GM08714 (cell line): ENCODE results near the gene NDUFA8.

Experiments
- H3K4me3 ChIP-seq: fragments of 200-500 bp; sonication (Bioruptor generic); 2 replicates; pipeline ENCODE4 v1.5.1; 2014; ENCODE audit warnings: mild to moderate bottlenecking, low read length, inconsistent platforms
- ZNF274 ChIP-seq: IDR thresholded peaks from 2 replicates; pipeline ENCODE4 v1.6.1; 2012; ENCODE audit warnings: mild to moderate bottlenecking, low read depth, low read length

Gene NDUFA8

DNA sequence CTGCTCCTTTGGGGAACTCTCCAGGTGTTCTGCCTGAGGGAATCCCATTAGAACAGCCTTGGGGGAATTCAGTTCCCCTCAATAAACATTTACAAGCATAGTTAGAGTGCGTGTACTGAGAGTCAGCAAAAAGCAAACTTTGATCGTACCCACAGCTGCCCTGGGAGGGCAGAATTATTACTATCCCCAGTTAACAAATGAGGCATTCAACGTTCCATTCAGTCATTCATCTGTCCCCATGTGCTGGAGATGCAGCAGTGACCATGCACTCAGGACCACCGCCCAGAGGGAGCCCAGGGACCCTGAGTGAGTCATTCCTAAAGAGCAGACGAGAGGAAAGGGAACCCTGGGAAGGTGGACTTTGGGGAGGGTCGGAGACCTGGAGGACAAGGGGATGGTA is 47.3 kb downstream of the NDUFA8 start:
- no peak for TF ChIP-seq ZNF274
- no peak overlapping the region for H3K4me3 ChIP-seq

DNA sequence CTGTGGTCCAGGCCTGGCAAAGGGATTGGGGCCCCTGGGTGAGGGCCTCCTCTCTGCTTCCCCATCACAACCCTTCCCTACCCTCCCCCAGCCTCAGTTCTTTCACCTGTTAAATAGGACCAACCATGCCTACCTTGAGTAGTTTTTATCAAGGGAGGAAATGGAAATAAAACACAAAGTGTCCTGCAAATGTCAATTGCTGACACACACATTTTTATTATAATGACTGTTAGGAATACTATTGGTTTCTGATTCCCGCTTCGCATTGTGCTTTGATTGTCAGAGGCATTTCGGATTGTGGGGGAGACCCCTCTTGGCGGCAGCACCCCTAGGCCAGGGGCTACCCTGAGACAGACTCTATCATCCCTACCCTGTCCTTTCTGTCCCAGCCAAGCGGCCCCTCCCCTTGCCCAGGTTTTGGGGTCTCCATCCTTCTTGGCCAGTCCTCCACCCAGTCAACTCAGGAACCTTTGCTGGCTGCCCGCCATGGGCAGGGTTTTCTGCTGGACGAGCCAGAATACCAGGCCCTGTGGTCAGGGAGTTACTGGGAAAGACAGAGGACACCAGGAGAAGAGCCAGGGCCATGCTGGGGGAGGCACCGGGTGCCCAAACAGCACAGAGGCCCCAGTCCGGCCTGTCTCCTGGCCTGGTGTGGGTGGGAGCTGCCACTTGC is 48.0 kb downstream of the NDUFA8 start:
- no peak for TF ChIP-seq ZNF274
- no peak overlapping the region for H3K4me3 ChIP-seq

DNA sequence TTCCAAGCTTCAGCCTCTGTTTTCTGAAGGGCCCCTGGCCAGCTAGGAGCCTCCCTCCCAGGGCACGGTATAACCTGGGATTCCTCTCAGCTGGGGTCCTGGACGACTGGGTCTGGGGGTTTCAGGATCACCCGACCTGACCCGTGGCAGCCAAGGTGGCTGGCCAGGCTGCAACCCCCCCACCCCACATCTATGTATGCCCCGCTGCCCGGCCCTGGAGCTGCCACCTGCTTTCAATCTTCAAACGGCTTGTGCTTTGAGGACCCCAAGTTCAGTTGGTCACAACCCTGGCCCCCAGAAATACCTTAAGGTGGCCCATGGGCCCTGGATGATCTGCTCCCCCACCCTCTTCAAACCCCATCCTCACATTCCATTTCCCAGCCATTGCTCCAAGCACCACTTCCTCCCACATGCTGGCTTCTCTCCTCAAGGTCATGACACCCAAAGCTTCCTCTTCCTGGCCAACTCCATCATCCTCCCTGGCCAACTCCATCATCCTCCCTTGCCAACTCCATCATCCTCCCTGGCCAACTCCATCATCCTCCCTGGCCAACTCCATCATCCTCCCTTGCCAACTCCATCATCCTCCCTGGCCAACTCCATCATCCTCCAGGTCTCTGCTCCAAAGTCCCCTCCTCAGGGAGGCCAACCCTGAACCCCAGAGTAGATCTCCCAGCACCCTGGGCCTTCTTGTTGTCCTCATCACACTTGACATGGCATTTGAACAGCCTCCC is 49.3 kb downstream of the NDUFA8 start:
- no peak for TF ChIP-seq ZNF274
- H3K4me3 ChIP-seq: no peak overlapping the region

DNA sequence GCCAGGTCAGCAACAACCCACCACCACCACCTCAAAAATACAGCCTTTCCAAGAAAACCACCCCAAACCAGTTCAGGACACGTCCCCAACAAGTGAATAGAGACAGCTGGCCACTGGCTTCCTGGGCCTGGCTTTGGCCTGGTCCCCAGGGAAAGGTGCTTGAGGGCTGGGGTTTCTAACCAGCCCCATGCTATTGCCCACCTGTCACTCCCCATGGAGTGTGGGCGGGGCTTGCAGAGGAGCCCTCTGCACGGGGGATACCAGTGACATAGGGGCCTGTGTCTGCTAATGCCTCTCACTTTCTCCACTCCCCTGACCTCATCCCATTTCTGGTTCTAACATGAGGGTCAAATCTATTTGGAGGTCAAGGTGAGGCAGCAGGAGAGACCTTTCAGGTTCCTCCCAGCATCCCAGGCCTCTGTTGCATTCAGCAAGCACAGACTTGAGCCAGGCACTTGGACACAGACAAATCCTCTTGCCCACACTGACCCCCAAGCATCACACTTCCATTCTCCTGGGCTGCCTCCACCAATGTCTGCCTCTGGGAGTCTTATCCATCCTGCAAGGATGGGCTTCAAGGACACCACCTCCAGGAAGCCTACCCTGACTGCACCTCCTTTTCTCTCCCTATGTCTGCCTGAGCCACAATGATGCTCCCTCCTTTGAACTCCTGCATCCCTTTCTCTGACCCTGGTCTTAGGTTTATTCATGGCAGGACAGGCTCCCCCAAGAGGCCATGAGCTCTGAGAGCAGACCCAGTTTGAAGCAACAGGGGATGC is 50.4 kb downstream of the NDUFA8 start:
- TF ChIP-seq ZNF274: no peak
- no peak overlapping the region for H3K4me3 ChIP-seq

DNA sequence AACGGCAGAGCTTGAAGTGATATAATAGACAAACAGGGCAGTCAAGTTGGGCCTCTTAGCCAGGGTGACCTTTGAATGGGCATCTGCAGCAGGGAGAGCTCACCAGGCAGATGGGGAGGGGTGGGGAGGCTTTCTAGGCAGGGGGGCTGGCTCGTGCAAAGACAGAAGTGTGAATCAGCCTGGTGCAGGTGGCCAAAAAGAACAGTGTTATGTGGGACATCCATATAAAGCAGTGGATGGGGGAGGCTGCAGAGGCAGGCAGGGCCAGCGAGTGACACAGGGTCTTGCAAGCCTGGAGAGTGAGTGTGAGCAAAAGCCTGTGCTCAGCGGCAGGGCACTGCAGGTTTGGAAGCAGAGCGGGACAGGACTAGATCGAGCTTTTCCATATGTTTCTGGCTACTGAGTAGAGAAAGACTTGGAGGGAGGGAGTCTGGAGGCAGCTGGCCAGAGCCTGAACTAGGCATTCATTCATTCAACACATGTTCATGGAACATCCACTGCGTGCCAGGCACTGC is 52.2 kb downstream of the NDUFA8 start:
- no peak overlapping the region for H3K4me3 ChIP-seq
- TF ChIP-seq ZNF274: no peak

DNA sequence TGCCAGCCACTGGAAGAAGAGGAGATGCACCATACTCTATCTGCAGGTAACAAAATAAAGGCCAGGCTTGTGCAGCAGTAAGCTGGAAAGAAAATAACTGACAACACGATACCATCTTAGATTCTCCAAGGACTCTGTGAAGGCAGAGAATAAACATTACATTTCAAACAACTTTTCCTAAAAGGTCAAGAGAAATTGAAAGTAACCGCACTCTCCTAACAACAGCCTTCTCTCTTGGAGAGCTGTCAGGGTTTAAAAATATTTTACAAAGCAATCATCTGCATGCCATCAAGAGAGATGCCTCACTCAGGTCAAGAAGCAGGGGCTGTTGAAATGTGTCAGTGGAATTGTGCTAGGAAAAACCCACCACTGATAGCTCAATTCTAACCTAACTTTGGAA is 53.0 kb downstream of the NDUFA8 start:
- TF ChIP-seq ZNF274: no peak
- H3K4me3 ChIP-seq: no peak overlapping the region

DNA sequence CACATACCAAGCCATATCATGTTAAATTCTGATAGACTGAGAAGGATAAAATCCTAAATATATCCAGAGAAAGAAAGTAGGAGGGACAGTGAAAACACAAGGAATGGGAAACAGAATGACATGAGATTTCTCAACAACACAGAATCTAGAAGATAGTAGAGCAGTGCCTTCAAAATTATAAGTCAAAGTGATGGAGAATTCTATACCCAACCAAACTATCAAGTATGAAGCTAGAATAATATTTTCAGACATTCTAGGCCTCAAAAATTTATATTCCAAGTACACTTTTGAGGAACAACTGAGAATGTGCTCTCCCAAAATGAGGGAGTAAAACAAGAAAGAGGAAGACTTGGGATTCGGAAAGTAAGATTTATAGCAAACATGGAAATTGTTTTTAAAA is 55.6 kb downstream of the NDUFA8 start:
- no peak for TF ChIP-seq ZNF274
- H3K4me3 ChIP-seq: no peak overlapping the region

DNA sequence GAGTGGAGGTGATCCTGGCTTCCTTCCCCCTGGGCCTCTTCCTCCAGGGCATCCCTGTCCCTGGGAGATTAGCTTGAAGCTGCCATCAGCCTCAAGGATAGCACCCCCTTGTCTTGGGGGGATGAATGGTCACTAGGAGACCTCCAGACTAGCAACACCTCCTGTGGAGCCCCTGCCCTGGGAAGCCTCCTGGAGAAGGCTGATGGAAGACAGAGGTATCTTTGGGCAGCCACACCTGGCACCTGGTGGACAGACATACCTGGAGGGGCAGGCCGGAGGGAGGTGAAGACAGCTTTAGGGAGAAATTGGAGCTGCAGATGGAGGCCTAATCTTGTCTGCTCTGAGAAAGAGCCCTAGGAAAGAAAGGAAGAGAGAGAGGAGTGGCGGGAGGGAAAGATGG is 57.4 kb downstream of the NDUFA8 start:
- H3K4me3 ChIP-seq: no peak overlapping the region
- no peak for TF ChIP-seq ZNF274

DNA sequence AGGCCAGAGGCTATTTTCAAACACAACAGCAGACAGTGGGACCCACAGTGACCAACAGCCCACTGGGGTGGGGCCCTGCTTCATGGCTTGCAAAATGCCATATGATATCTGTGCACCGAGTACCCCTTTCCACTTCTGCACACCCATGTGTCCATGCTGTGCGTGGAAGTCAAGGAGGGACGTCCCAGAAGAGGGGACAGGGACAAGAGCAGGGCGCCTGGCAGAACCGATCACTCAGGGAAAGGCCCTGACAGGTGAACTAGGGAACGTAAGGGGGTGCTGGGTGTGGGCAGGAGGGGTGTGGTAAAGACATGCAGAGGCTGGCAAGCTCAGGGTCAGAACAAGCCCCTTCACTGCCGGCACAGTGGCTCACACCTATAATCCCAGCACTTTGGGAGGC is 58.8 kb downstream of the NDUFA8 start:
- no peak for TF ChIP-seq ZNF274
- H3K4me3 ChIP-seq: no peak overlapping the region

DNA sequence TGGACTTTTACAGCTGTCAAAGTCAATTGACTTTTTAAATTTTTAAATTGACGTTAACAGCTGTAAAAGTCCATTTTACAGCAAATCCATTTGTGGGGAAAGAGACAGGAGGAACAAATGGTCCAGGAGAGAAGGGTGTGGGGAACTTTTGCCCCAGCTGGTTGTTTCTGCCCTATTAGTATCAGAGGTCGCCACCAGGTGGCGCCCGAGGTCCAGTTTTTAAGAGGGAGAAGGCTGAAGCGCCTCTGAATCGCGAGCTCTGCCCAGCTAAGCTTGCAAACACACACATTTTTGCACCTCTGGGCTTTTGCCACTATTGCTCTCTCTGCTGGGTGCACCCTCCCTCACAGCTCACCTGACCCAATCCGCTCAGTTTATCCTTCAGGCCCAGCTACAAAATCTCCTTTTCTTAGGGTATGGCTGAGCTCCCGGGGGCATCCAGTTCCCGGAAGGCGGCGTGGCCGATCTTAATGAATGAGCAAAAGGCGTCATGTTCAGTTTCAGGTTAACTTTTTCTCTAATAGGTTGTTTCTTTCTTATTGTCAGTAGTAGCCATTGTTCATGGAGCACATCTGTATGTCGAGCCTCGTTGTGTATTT is 60.2 kb downstream of the NDUFA8 start:
- TF ChIP-seq ZNF274: no peak
- no peak overlapping the region for H3K4me3 ChIP-seq

DNA sequence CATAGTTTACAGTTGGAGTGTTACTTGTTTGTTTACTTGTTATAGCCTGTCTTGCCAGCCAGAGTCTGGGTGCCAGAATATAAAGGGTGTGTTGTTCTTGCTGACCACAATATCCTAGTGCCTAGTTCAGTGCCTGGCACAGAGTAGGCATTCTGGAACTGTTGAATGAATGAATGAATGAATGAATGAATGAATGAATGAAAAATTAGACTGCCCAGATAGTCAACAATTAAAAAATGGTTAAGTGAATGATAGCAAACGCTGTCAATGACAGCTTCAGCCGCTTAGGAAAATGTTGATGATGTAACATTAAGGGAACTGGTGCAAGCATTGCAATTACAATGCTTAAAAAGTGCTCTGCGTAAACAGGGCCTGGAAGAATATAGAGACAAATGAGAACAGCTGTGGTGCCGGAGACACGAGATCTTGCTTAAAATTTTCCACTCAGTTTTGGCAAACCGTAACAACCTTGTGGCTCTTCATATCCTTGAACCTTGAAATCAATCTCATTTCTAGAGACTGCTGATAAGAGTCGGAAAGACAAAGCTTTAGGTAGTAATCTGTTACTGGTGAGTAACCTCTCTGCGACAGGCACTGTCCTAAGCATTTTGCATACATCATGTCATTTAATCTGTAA is 61.8 kb downstream of the NDUFA8 start:
- no peak overlapping the region for H3K4me3 ChIP-seq
- TF ChIP-seq ZNF274: no peak

DNA sequence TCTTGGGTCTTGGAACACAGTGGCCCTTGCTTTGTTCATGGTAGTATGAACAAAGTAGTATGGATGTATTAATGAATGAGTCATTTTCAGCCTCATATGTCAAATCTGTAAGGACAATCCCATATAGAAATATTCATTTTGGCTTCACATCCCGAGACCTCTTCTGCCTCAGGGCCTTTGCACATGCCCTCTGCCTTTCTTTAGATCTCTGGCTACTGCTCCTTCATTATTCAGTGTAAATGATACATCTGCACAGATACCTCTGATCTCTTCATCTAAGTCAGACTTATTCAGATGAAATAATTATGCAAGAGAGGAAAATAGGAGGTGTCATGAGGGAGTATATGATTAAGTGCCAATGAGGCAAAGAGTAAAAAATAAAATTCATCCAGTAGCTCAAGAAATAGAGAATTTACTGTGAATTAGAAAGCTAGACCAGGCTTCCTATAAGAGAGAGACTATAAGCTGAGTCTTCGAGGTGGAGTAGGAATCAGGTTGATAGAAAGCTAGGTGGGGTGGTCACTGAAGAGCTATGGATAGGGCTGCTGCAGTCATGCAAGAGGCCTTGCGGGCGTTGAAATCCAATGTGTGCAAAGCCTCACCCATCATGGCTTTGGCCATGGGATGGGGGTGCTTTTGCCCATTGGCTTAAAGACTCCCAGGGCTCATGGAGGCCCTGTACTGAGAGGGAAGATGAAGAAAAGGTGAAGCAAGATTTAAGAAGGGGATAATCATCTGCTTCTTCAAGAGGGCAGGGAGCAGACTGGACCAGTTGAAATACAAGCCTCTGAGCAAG is 62.8 kb downstream of the NDUFA8 start:
- no peak for TF ChIP-seq ZNF274
- no peak overlapping the region for H3K4me3 ChIP-seq
